Measurements from ENCODE around the gene HNRNPM. TPM values are rescaled to one million over a fixed set of nuclear protein-coding genes. Genes with fewer than 3 reads are reported as not detected.
A peak's percentile ranks its signal among the peaks of the same experiment; 100 is the strongest.
"Not testable (repeated sequence)": the region's sequence is repeated elsewhere in the genome, so short reads cannot be mapped to it uniquely, and the experiment has no call there.

Gene HNRNPM
- total RNA-seq, 4 donors from 2014 or later = 80.4 to 158 (median 111) TPM

- ATAC-seq (ENCODE audit: low FRiP score) (no peak), DNase-seq (ENCODE audit: low spot score) (no peak)
- no peak for TF ChIP-seq CTCF (IDR thresholded peaks at IDR 0.05)
These were observed 66.9 kb downstream of the HNRNPM start for GRCh38 chr19:8511573-8512101.

GRCh38 chr19:8512115-8512967 is 67.6 kb downstream of the HNRNPM start:
- no peak for DNase-seq (ENCODE audit: low spot score)
- no peak for TF ChIP-seq CTCF (IDR thresholded peaks at IDR 0.05)
- no peak for ATAC-seq (ENCODE audit: low FRiP score)

GRCh38 chr19:8513036-8513686 is 68.4 kb downstream of the HNRNPM start:
- ATAC-seq (ENCODE audit: low FRiP score) = no peak
- TF ChIP-seq CTCF (IDR thresholded peaks at IDR 0.05) = no peak
- DNase-seq (ENCODE audit: low spot score) = no peak

- no peak for TF ChIP-seq CTCF (IDR thresholded peaks at IDR 0.05)
- ATAC-seq (ENCODE audit: low FRiP score) = peak; percentile 96
- DNase-seq (ENCODE audit: low spot score) = peak; percentile 98
These were observed 69.1 kb downstream of the HNRNPM start, which contains the start of gene ZNF414 for GRCh38 chr19:8513687-8514504. ZNF414 (minus strand) TSS chr19:8514167; CDS start chr19:8514046, 121 bp downstream.

GRCh38 chr19:8514505-8515009 is 69.8 kb downstream of the HNRNPM start:
- not testable (repeated sequence) for DNase-seq (ENCODE audit: low spot score); ATAC-seq (ENCODE audit: low FRiP score)

GRCh38 chr19:8515317-8515716 is 70.5 kb downstream of the HNRNPM start:
- no peak for TF ChIP-seq CTCF (IDR thresholded peaks at IDR 0.05)
- ATAC-seq (ENCODE audit: low FRiP score) (no peak), DNase-seq (ENCODE audit: low spot score) (no peak)
